Measurements from ENCODE around the gene UBL3.

The UBL3 gene

GRCh38 chr13:29761160-29761559, 89.3 kb downstream of the UBL3 start:
- no peak for TF ChIP-seq CTCF (IDR thresholded peaks at IDR 0.05)
- H3K27ac ChIP-seq: no peak overlapping the region
- H3K36me3 ChIP-seq: peaks cover 0 to 3% (median under 1%) of the 10 kb centered on the region in 3 donors
- H3K9me3 ChIP-seq: peaks cover 0 to 5% (median 0%) of the 10 kb centered on the region in 3 donors
- no peak overlapping the region for H3K4me3 ChIP-seq
- intact Hi-C loops (cut with DNase I; ENCODE audit: low total_unique reads): no loop called here
- H3K4me1 ChIP-seq: peaks cover 0 to 3% (median 0%) of the 10 kb centered on the region in 4 donors
- no peaks in the 10 kb centered on the region for H3K27me3 ChIP-seq
- no peak for DNase-seq

DNA sequence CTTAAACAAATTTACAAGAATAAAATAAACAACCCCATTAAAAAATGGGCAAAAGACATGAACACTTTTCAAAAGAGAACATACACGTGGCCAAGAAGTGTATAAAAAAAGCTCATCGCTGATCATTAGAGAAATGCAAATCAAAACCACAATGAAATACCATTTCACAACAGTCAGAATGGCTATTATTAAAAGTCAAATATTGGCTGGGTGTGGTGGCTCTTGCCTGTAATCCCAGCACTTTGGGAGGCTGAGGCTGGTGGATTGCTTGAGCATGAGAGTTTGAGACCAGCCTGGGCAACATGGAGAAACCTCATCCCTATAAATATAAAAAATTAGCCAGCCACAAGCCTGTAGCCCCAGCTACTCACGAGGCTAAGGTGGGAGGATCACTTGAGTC, 89.9 kb downstream of the UBL3 start:
- TF ChIP-seq CTCF (IDR thresholded peaks at IDR 0.05): no peak
- intact Hi-C loops (cut with DNase I; ENCODE audit: low total_unique reads): no loop called here
- no peak for DNase-seq
- H3K27me3 ChIP-seq: no peaks in the 10 kb centered on the region
- peaks cover 0 to 5% (median 0%) of the 10 kb centered on the region in 4 donors for H3K4me1 ChIP-seq
- no peak overlapping the region for H3K4me3 ChIP-seq
- no peak overlapping the region for H3K27ac ChIP-seq
- peaks cover 0 to 5% (median 0%) of the 10 kb centered on the region in 3 donors for H3K9me3 ChIP-seq
- no peaks in the 10 kb centered on the region for H3K36me3 ChIP-seq

GRCh38 chr13:29758531-29759114, 91.8 kb downstream of the UBL3 start:
- Histone ChIP-seq H3K27me3 (no peaks in the 10 kb centered on the region), H3K4me3 (no peak overlapping the region), H3K27ac (no peak overlapping the region), H3K36me3 (no peaks in the 10 kb centered on the region), H3K4me1 (peaks cover 0 to 12% (median 0%) of the 10 kb centered on the region in 4 donors), H3K9me3 (peaks cover 0 to 5% (median 0%) of the 10 kb centered on the region in 3 donors)
- DNase-seq: no peak
- no peak for TF ChIP-seq CTCF (IDR thresholded peaks at IDR 0.05)
- intact Hi-C loops (cut with DNase I; ENCODE audit: low total_unique reads): no loop called here

DNA sequence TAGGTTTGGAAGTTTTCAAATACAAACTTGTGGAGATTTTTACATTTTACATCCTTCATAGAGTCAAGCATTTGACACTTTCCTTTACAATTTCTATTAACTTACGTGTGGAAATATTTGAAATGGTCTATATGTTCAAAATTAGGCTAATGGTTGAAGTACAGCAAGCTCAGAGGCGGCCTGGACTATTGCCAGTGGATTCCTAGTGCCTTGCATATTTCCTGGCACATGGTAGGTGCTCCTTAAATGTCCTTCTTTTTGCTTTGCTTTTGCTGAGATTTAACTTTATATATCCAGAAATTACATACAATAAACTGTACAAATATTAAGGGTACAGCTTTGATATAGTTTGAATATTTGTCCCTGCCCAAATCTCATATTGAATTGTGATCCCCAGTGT, 93.9 kb downstream of the UBL3 start:
- H3K4me3 ChIP-seq: no peak overlapping the region
- peaks cover 0 to 12% (median 0%) of the 10 kb centered on the region in 4 donors for H3K4me1 ChIP-seq
- peaks cover 0 to 5% (median 0%) of the 10 kb centered on the region in 3 donors for H3K9me3 ChIP-seq
- no peaks in the 10 kb centered on the region for H3K27me3 ChIP-seq
- TF ChIP-seq CTCF (IDR thresholded peaks at IDR 0.05): no peak
- H3K36me3 ChIP-seq: no peaks in the 10 kb centered on the region
- intact Hi-C loops (cut with DNase I; ENCODE audit: low total_unique reads): no loop called here
- H3K27ac ChIP-seq: no peak overlapping the region
- no peak for DNase-seq

DNA sequence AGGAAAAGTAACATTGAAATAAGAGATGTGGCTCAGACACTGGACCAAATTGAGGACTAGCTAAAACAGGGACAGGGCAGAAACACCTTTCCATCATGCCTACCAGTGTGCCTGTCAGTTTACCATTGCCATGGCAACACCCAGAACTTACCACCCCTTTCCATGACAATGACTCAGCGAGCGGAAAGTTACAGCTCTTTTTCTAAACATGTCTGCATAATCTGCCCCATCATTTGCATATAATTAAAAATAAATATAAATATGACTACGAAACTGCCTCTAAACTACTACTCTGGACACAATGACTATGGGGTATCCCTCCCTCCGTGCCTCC, 96.0 kb downstream of the UBL3 start:
- Histone ChIP-seq H3K4me1 (peaks cover 0 to 12% (median 0%) of the 10 kb centered on the region in 4 donors), H3K4me3 (no peak overlapping the region), H3K36me3 (no peaks in the 10 kb centered on the region), H3K9me3 (no peaks in the 10 kb centered on the region), H3K27me3 (no peaks in the 10 kb centered on the region), H3K27ac (no peak overlapping the region)
- TF ChIP-seq CTCF (IDR thresholded peaks at IDR 0.05): no peak
- DNase-seq: no peak
- intact Hi-C loops (cut with DNase I; ENCODE audit: low total_unique reads): no loop called here
